GM18499 (cell line): ENCODE measurements around the gene FHOD3.
A peak's percentile ranks its signal among the peaks of the same experiment; 100 is the strongest.
"Not testable (repeated sequence)": the region's sequence is repeated elsewhere in the genome, so short reads cannot be mapped to it uniquely, and the experiment has no call there.

Experiments used
- ATAC-seq: cut with Tn5 transposase; IDR thresholded peaks from one replicate; pipeline ENCODE4 v1.9.1; 2021; ENCODE audit warnings: moderate number of reproducible peaks; ENCODE audit not compliant: insufficient read depth, unreplicated experiment

Gene FHOD3

DNA sequence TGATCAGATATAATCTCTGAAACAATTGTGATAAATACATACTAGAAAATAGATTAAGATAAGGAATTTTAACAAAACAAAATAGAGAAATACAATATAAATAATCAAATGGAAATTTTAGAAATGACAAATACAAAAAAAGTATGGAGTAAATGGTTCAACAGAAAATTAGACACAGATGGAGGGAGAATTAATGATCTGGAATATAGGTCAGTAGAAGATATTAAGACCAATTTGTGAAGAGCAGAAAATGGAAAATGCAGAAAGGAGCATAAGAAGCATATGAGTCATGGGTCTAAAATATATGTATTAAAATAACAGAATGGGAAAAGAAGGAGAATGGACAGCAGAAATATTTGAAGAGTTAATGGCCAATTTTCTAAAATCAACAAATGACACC lies 44.4 kb downstream of the FHOD3 start:
- ATAC-seq, result no peak

DNA sequence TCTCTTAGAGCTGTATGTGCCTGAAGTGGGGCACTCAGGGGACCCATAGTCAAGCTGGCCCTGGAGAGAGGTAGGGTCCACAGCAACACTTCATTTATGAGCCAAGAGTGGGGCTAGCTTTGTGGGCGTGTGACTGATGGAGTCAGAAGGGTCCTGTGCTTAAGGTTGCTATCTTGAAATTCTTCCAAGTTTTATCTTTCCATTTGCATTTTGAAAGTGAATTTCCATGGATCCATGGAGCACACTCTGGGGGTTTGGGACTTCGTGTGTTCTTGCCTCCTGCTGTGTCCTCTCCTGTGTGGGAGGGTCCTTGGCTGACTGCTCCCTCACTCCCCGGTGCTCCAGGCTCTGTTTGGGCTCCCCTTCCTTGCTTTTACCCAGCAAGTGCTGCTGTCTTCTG lies 50.8 kb downstream of the FHOD3 start:
- no peak for ATAC-seq

DNA sequence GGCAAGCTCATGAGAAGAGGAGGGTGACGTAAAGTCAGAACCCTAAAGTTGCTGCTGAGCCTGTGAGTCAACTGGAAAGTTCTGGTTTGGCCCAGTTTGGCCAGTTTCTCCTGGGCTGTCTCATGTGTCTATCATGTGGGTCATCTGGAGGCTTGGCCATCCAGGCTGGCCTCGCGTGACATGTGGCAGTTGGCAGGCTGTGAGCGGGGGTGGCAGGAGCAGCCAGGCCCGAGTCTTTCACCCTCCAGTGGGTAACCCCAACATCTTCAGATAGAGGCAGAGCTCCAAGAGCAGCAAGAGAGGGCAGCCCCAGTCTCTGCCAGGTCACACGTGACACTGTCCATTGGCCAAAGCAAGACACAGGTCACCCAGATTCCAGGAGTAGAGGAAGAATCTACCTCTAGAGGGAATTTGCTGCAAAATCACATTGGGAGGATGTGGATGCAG lies 51.5 kb downstream of the FHOD3 start:
- no peak for ATAC-seq

DNA sequence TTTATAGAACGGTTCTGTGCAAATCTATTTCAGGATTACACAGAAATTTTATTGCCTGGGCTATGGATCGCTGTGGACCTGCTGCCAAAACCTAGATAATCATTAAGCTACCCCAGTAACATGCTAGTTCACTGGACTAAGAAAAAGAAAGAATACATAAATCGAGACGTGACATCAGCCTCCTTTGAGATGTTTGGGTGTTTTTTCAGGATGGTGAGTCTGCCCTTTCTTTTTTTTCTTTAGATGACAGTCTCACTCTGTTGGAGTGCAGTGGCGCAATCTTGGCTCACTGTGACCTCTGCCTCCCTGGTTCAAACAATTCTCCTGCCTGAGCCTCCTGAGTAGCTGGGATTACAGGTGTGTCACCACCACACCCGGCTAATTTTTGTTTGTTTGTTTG lies 52.0 kb downstream of the FHOD3 start:
- ATAC-seq, result no peak

DNA sequence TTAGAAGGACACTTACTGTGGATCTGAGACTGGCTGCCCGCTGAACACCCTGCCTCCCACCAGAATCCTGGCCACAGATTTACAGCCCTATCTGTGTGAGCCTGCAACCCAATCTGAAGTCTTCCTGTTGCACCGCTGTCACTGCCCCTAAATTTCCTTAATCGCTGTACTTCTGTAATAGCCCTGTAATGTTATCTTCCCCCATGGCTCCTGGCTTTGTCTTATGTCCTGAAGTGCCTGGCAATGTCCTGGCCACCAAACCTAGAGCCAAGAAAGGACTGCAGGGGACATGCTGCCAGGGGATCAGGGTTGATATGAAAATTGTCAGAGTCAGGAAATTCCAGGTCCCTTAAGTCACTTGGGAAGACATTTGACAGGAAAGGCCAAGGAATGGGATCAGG lies 52.7 kb downstream of the FHOD3 start:
- ATAC-seq, result no peak

DNA sequence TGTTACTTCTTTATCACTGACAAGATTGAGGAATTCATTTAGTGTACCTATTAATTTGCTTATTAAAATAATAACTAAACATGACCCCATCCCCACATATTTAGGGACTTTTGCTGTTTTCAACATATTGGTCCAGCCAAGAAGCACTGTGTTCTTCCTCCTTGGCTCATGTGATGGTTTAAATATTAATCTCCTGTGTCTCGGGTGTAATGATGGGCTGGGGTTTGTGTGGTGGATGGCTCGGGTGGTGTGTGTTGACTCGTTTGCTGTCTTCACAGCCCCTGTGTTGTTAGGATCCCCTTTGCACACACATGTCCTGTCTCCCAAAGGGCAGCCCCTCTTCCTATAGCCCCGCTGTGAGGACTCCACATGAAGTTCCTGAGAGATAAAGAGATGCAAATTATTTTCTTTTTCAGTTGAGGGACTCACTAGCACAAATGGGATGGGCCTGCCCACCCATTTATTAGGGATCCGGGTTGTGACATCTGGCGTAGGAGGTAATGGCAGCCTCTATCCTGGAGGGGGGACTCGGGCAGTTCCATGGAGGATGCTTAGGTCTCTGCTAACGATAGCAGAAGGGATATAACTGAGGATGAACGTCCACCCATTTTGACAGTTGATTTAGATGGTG lies 53.4 kb downstream of the FHOD3 start:
- ATAC-seq, result no peak

DNA sequence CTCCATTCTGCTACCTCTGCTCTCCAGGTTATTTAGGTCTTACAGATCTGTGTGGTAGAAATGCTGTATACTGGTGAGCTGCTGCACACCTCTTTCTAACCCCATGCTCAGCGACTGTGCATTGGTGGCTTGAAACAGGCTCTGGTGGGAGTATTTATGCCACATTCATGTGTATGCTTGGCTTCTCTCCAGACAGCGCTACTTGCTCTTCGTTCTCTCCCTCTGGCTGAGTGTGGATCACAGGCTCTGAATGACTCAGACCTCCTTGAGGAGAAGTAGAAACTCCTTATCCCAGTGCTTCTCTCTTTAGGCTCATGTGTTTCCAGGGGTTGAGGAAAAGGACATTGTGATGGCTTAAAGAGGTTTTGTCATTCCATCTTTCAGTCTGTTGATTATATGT lies 54.9 kb downstream of the FHOD3 start:
- ATAC-seq, result no peak

DNA sequence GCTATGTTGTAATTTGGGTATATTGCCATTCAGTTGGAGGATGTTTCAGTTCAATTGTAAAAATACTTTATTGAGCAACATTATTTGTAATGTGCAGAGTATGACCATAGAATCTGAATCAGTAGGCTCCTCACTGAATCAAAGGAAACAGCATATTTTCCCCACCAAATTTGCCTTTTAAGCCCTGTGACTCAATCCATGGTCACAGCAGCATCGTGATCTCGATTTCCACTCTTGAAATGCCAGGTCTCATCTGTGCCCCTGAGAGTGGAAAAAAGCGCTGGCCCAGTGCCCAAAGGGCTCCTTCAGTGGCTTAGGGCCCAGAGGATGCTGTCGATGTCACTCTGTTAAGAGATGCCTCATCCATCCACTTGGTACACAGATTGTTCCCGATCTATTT lies 57.5 kb downstream of the FHOD3 start:
- ATAC-seq, result no peak

DNA sequence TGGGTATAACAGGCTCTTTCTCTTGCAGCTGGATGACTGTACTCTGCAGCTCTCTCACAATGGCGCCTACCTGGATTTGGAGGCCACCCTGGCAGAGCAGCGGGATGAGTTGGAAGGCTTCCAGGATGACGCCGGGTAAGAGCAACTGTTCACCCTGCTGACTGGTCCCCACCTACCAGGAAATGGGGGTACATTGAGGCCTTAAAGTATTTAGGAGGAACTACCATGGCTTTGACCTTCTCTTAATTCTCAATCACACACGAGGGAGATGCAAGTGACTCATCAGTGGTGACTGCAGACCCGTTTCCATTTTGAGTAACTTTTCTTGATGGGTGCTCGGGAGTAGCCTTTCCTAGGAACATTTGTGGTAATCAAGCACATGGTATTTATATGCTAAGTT lies 58.0 kb downstream of the FHOD3 start:
- ATAC-seq, result no peak

DNA sequence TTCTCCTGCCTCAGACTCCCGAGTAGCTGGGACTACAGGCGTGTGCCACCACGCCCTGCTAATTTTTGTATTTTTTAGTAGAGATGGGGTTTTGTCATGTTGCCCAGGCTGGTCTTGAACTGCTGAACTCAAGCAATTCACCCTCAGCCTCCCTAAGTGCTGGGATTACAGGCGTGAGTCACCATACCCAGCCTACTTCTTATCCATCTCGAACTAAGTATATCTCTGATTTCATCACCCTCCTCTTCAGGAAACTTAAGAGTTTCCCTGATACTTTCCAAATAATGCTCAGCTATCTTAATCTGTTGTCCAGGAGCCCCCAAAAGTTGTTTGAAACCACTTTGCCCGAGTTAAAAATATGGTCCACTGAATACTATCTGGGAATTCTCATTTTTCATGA lies 59.2 kb downstream of the FHOD3 start:
- not testable (repeated sequence) for ATAC-seq

DNA sequence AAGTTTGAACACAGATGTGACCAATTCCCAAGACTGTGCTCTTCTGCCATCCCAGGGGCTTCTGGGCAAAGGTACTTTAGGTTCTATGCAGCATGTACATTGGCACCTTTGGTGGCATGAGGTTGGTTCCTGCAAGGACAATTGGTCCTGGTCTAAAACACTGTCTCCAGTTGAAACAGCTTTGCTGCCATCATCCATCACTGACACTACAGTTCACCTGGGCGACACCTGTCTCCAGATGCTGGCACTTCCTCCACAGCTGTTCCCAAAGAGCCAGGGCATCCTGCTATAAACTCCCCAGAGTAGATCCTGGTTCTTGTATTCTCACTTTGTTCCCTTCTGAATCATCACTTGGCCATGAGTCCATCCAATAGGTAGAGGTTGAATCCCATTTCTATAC lies 60.6 kb downstream of the FHOD3 start:
- ATAC-seq, result no peak

DNA sequence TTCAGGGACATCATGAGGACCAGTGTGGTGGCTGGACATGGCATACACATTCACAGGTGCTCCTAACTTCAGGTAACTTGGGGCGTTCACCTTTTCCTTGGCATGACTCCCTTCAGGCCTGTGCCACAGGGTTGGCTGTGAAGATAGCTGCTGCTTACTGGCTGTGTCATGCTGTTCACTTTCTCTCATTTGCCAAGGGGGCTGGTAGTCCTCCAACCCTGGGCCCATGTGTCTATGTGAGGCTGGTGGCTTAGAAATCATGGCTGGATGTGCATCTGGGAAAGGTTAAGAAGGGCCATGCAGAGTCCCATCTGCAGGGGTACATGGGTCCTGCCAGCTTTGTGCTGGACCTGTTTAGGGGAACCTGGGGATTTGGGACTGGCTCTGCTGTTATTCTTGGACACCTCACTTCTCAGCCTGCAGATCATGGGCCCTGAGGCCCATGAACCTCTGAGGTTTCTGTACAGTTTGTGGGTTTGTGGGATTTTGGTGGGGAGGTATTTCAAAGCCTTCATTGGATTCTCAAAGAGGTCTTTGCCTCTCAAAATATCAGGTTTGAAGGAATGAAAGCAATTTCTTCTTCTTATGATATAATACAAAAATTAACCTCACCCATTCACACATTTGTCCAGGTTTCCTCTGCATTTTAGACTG lies 62.9 kb downstream of the FHOD3 start:
- no peak for ATAC-seq

DNA sequence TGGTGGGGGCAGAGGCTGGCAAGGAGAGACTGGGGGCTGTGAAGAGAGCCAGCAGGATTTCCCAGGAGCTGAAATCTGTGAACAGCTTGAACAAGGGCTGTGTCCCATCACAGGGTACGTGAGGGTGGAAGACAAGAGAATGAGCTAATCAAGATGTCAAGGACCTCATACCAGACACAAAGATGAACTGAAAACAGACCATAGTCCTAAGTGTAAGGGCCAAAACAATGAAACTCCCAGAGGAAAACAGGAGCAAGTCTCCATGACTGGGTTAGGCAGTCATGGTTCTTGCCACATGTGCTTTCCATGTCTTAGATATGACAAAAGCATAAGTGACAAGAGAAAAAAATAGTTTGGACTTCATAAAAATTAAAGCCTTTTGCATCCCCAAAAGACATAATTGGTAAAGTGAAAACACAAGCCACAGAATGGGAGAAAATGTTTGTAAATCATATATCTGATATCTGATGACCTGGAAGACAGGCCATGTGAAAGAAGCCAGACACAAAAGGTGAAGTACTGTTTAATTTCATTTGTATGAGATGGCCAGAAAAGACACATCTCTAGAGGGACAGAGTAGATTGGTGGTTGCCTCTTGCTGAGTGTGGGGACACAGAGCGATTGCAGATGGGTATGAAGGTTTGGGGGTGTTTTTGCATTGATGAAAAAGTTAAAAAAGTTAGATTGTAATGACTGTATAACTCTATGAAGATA lies 67.6 kb downstream of the FHOD3 start:
- ATAC-seq, result no peak

DNA sequence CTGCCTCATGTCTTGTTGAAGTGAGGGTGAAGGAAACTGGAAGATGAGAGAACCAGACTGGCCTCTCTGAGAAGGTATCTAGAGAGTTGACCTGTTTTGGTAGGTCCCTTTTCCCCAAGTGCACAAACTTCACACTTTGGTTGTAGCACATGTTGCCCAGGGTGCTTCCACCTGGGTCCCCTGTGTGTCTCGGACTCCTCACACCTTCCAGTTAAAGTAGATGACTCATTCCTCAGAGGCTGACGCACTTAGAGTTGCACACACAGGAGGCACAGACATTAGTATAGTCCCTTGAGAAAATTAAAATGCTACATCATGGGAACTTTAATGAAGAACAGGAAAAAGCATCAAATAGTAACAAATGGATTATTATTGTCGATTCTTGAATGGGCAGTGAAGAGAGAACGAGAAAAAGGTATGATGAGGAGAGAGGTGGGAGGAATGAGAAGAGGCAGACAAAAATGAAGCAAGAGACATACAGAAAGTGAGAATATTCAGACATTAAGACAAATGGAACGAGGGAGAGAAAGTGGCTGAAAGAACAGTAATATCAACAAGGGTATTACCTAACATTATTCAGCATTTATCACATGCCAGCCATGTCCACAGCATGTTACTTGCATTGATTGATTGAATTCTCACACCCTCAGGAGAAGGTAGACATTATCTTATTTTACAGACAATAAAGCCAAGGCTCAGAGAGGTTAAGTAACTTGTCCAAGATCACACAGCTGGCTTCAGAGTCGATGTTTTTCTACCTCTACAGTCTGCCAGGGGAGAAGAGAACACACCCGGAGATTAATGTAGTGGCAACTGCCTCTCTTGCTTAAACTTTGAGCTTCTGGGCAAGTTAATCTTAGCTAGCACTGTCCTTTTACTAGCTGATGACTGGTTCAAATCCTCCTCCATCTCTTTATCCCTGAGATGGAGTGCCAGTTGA lies 68.6 kb downstream of the FHOD3 start:
- no peak for ATAC-seq

DNA sequence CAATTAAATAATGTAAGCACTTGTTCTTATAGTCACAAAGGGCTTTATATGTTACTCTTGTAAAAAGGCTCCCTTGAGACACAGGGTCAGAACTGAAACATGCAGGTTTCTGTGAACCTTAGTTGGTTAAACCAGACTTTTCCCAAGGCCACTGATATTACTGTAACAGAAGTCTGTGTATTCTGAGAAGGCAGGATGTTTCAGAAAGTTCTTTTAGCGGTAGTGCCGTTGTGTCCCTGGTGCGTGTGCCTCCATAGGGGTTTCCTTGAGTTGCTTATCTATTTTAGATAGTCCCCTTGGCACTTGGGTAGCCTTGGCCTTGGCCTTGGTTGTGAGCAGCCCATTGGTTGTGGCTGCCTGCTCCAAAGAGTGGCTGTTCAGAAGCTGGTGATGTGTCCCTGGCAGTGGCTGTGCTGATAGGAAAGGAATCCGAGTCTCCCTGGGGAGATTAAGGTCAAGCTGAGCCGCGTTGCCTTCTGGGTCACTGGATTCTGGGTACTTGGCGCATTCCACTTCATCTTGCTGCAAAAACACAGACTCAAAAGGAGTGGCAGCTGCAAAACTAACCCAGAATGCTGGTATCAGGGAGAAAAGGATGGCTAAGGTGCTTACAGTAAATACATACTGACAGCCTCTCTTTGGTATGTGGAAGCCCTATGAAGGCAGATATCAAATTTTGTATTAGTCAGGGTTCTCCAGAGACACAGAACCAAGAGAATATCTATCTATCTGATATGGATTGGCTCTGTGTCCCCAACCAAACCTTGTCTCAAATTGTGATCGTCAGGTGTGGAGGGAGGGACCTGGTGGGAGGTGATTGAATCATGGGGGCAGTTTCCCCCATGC lies 69.7 kb downstream of the FHOD3 start:
- ATAC-seq, result peak; percentile 61

DNA sequence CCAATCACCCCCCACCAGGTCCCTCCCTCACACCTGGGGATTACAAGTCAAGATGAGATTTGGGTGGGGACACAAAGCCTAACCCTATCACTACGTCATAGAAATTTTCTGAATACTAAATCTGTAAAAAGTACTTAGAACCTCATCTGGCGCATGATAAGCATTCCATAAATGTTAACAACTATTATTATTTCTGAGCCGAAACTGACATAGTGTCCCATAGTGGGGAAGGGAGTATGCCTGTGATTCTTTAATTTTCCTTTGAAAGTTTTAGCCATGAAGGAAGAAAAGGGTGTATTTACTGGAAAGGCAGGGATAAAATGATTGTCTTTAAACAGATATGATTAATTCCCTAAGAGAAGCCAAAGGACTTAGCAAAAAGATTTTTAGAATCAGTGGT lies 71.4 kb downstream of the FHOD3 start:
- no peak for ATAC-seq

DNA sequence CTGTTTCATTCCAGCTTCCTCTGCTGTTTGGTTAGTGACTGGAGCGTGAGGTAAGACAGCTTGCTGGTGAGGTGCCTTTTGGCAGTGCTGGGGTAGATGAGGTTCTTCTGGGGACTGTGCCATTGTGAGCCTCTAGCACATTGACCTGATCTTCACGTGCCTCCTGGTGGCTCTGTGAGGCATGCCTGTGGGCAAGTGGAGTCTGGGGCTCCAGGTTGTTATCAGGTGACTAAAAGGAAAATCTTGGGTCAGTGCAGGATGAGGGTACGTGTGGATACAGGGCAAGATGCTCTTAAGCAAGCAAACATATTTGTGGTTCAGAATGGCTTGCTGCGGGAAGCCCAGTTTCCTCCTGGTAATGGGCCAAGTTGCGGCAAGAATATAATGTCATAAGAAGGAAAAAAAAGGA lies 75.4 kb downstream of the FHOD3 start:
- no peak for ATAC-seq

DNA sequence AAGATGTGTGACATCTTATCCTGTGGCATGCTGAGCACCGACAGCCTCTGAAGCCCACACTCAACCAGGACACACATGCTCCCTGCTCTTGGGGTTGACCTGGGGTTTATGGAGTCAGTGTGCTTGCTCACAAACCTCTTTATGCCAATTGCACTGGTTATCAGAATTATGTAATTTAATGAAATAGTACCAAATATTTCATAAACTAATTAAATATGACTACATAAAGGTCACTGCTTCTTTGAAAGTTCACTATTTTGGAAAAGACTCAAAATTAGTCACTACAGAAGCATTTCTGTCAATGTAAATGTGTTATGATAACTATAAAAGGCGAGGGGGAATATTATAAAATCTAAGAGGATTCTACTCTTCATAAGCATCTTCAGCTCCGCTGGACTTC lies 76.7 kb downstream of the FHOD3 start:
- ATAC-seq, result no peak

DNA sequence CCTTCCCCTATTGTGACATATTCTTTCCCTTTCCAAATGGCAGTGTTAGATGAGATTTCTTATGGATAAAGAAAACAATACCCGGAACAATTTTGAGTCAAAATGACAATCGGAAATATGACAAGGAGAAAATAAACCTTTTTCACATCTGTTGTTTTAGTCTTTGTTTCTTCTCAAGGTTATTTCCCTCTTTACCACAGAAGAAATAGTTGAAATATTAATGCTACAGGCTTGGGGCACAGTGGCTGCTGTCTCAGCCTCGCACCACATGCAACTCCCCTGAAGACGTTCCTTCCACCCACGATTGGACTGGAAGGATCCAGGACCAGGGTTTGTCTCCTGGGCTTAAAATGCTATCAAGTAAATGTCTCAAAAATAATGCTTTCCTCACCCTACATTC lies 77.6 kb downstream of the FHOD3 start:
- ATAC-seq, result no peak

DNA sequence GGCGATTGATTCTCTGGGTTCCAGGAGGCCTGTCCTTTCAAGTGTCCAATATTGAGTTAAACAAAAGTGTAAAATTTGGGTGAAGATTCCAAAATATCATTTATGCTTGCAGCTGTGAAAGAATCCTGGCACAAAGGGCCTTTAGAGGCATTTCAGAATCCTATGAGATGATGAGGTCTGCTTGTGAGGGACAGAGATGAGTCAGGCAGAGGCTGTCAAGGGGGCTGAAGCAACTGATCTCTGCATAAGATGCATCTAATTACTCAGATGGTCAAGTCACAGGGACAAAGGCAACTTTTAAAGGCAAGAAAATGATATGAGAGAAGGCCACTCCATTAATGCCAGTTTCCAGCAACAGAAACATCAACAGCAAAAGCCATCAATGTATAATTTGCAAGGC lies 78.8 kb downstream of the FHOD3 start:
- ATAC-seq, result no peak
